Mesenchymal stem cell (in vitro differentiated cells and primary cell): ENCODE measurements around the gene NEURL3.
A peak's percentile ranks its signal among the peaks of the same experiment; 100 is the strongest.

ENCODE experiments used
- DNase-seq: peaks from one replicate; pipeline ENCODE4 v3.0.0-alpha.2; 2013
- H2AFZ ChIP-seq: one replicate; pipeline ENCODE4 v1.6.1; 2013; ENCODE audit warnings: low read depth, mild to moderate bottlenecking, control low read depth, inconsistent platforms, low read length, moderate library complexity
- H2AK5ac ChIP-seq: 2 replicates; pipeline ENCODE4 v1.6.1; 2013; ENCODE audit warnings: low read length, moderate library complexity, mild to moderate bottlenecking, inconsistent platforms; ENCODE audit not compliant: severe bottlenecking
- H2BK120ac ChIP-seq: one replicate; pipeline ENCODE4 v1.6.1; 2013; ENCODE audit warnings: low read depth, mild to moderate bottlenecking, inconsistent platforms, low read length, moderate library complexity
- H2BK12ac ChIP-seq, 2 experiments: one replicate each; pipeline ENCODE4 v1.6.1; 2013; ENCODE audit warnings: inconsistent platforms in 2 of 2, low read length in 2 of 2, mild to moderate bottlenecking in 2 of 2, moderate library complexity in 2 of 2, control low read depth in 1 of 2
- H2BK15ac ChIP-seq: one replicate; pipeline ENCODE4 v1.6.1; 2013; ENCODE audit warnings: mild to moderate bottlenecking, low read depth, inconsistent platforms; ENCODE audit not compliant: poor library complexity, severe bottlenecking
- H2BK5ac ChIP-seq: 2 replicates; pipeline ENCODE4 v1.6.1; 2013; ENCODE audit warnings: low read depth, mild to moderate bottlenecking, low read length, control low read depth, inconsistent platforms; ENCODE audit not compliant: poor library complexity, severe bottlenecking
- H3K14ac ChIP-seq, 2 experiments: one replicate each; pipeline ENCODE4 v1.6.1; 2013; ENCODE audit warnings: inconsistent platforms in 2 of 2, low read length in 2 of 2, control low read depth in 1 of 2, mild to moderate bottlenecking in 1 of 2, moderate library complexity in 1 of 2
- H3K18ac ChIP-seq, 2 experiments: one replicate each; pipeline ENCODE4 v1.6.1; 2013; ENCODE audit warnings: inconsistent platforms in 2 of 2, low read length in 2 of 2, control low read depth in 1 of 2, low read depth in 1 of 2, mild to moderate bottlenecking in 1 of 2
- H3K23ac ChIP-seq, 2 experiments: one replicate each; pipeline ENCODE4 v1.6.1; 2013; ENCODE audit warnings: inconsistent platforms in 2 of 2, low read length in 2 of 2, mild to moderate bottlenecking in 2 of 2, moderate library complexity in 2 of 2, control low read depth in 1 of 2
- H3K27ac ChIP-seq: 2 replicates; pipeline ENCODE4 v1.5.1; 2013; ENCODE audit warnings: mild to moderate bottlenecking, moderate library complexity, low read length, control low read depth, inconsistent platforms; ENCODE audit not compliant: poor library complexity, severe bottlenecking
- H3K27me3 ChIP-seq, 2 experiments: 2 replicates each; pipeline versions ENCODE4 v1.6.1 to v1.7.0; 2013; ENCODE audit warnings: low read length in 2 of 2, mild to moderate bottlenecking in 2 of 2, moderate library complexity in 2 of 2, control low read depth in 1 of 2, inconsistent platforms in 1 of 2; ENCODE audit not compliant: control insufficient read depth in 1 of 2, insufficient read depth in 1 of 2
- H3K36me3 ChIP-seq, 2 experiments: 2 replicates each; pipeline versions ENCODE4 v1.6.1 to v1.7.0; 2013; ENCODE audit warnings: low read length in 2 of 2, control low read depth in 1 of 2, inconsistent platforms in 1 of 2, low read depth in 1 of 2, mild to moderate bottlenecking in 1 of 2; ENCODE audit not compliant: insufficient read depth in 2 of 2, control insufficient read depth in 1 of 2
- H3K4ac ChIP-seq, 2 experiments: one replicate each; pipeline ENCODE4 v1.6.1; 2013; ENCODE audit warnings: inconsistent platforms in 2 of 2, low read length in 2 of 2, mild to moderate bottlenecking in 2 of 2, moderate library complexity in 2 of 2, control low read depth in 1 of 2, low read depth in 1 of 2
- H3K4me1 ChIP-seq: 2 replicates; pipeline ENCODE4 v1.6.1; 2013; ENCODE audit warnings: low read depth, low read length, control low read depth; ENCODE audit not compliant: control insufficient read depth, insufficient read depth
- H3K4me2 ChIP-seq: 2 replicates; pipeline ENCODE4 v1.6.1; 2013; ENCODE audit warnings: low read length, mild to moderate bottlenecking, inconsistent platforms; ENCODE audit not compliant: poor library complexity, severe bottlenecking
- H3K4me3 ChIP-seq, 2 experiments: 2 replicates each; pipeline versions ENCODE4 v1.5.1 to v1.7.0; 2013; ENCODE audit warnings: low read length in 2 of 2, mild to moderate bottlenecking in 2 of 2, control low read depth in 1 of 2, low read depth in 1 of 2; ENCODE audit not compliant: insufficient read depth in 1 of 2
- H3K79me1 ChIP-seq: replicated peaks from 2 replicates; pipeline ENCODE4 v1.6.1; 2013; ENCODE audit warnings: mild to moderate bottlenecking, control low read depth, low read length, inconsistent platforms; ENCODE audit not compliant: poor library complexity, severe bottlenecking
- H3K9ac ChIP-seq: 2 replicates; pipeline ENCODE4 v1.7.0; 2013; ENCODE audit warnings: mild to moderate bottlenecking, low read length, moderate library complexity
- H3K9me3 ChIP-seq: 2 replicates; pipeline ENCODE4 v1.7.0; 2013; ENCODE audit warnings: mild to moderate bottlenecking, low read length; ENCODE audit not compliant: control insufficient read depth
- H4K8ac ChIP-seq: one replicate; pipeline ENCODE4 v1.6.1; 2013; ENCODE audit warnings: inconsistent platforms, mild to moderate bottlenecking, low read length, moderate library complexity
- H4K91ac ChIP-seq: one replicate; pipeline ENCODE4 v1.6.1; 2013; ENCODE audit warnings: mild to moderate bottlenecking, low read length, inconsistent platforms
- WGBS: methylation state at CpG from one replicate; pipeline ENCODE4 v1.1.7; 2013; ENCODE audit warnings: mixed read lengths; 5-methylcytosine and 5-hydroxymethylcytosine counted together

NEURL3 gene

GRCh38 chr2:96537066-96537733, 32.0 kb upstream of the NEURL3 start:
- H3K36me3 ChIP-seq, result peaks cover 0 to 2% of the 10 kb centered on the region in 2 experiments
- H3K18ac ChIP-seq, result peak overlapping the region; percentile 66 to 70
- H3K14ac ChIP-seq, result peak overlapping the region in 1 of 2 experiments; percentile 93
- under 1% methylated on average over 59 of the region's 61 CpGs for WGBS
- peak overlapping the region; percentile 94 for H3K4me2 ChIP-seq
- peak; percentile 69 for DNase-seq
- peak overlapping the region; percentile 20 for H4K8ac ChIP-seq
- peak overlapping the region; percentile 76 to 86 for H3K4me3 ChIP-seq
- peaks cover 32% of the 10 kb centered on the region for H3K79me1 ChIP-seq
- no peak overlapping the region for H4K91ac ChIP-seq
- no peak overlapping the region for H2AK5ac ChIP-seq
- no peaks in the 10 kb centered on the region for H3K27me3 ChIP-seq
- H3K23ac ChIP-seq, result peak overlapping the region in 1 of 2 experiments; percentile 74
- H3K9ac ChIP-seq, result peak overlapping the region; percentile 84
- peak overlapping the region; percentile 77 for H2AFZ ChIP-seq
- no peaks in the 10 kb centered on the region for H3K9me3 ChIP-seq
- H3K27ac ChIP-seq, result no peak overlapping the region
- H2BK12ac ChIP-seq, result no peak overlapping the region
- H2BK15ac ChIP-seq, result peak overlapping the region; percentile 34
- peak overlapping the region; percentile 26 for H2BK5ac ChIP-seq
- peaks cover 35% of the 10 kb centered on the region for H3K4me1 ChIP-seq
- no peak overlapping the region for H3K4ac ChIP-seq
- peak overlapping the region; percentile 24 for H2BK120ac ChIP-seq

GRCh38 chr2:96536445-96537065, 31.4 kb upstream of the NEURL3 start, which contains the start of gene ARID5A:
TSS of gene ARID5A (plus strand) at chr2:96536752. CDS start at chr2:96536827, 75 bp downstream.
- Histone ChIP-seq H3K9me3 (no peaks in the 10 kb centered on the region), H2BK120ac (peak within 1 kb of the TSS; percentile 24), H4K8ac (peak within 1 kb of the TSS; percentile 20), H3K4me3 (peak within 1 kb of the TSS; percentile 76 to 86), H3K4me2 (peak within 1 kb of the TSS; percentile 94), H3K27ac (no peak within 1 kb of the TSS), H2BK5ac (peak within 1 kb of the TSS; percentile 26), H3K23ac (peak within 1 kb of the TSS in 1 of 2 experiments; percentile 91), H4K91ac (peak within 1 kb of the TSS; percentile 10), H3K14ac (peak within 1 kb of the TSS in 1 of 2 experiments; percentile 93), H3K27me3 (no peaks in the 10 kb centered on the region), H2BK15ac (peak within 1 kb of the TSS; percentile 34), H3K36me3 (no peaks in the 10 kb centered on the region), H3K4ac (no peak within 1 kb of the TSS), H3K9ac (peak within 1 kb of the TSS; percentile 84), H3K79me1 (peaks cover 27% of the 10 kb centered on the region), H2AFZ (peak within 1 kb of the TSS; percentile 77), H3K18ac (peak within 1 kb of the TSS; percentile 66 to 70), H2AK5ac (no peak within 1 kb of the TSS), H3K4me1 (peaks cover 39% of the 10 kb centered on the region), H2BK12ac (peak within 1 kb of the TSS in 1 of 2 experiments; percentile 32)
- 2% methylated on average over 42 of the region's 69 CpGs for WGBS
- DNase-seq, result peak; percentile 91

GRCh38 chr2:96535331-96535730, 30.2 kb upstream of the NEURL3 start:
- Histone ChIP-seq H3K4me2 (no peak overlapping the region), H3K14ac (no peak overlapping the region), H2AK5ac (no peak overlapping the region), H3K4me1 (peaks cover 49% of the 10 kb centered on the region), H3K36me3 (no peaks in the 10 kb centered on the region), H4K8ac (no peak overlapping the region), H2BK5ac (no peak overlapping the region), H3K23ac (no peak overlapping the region), H2BK12ac (no peak overlapping the region), H2AFZ (no peak overlapping the region), H2BK15ac (no peak overlapping the region), H3K18ac (no peak overlapping the region), H3K9ac (no peak overlapping the region), H3K27ac (no peak overlapping the region), H3K27me3 (no peaks in the 10 kb centered on the region), H3K4me3 (no peak overlapping the region), H4K91ac (no peak overlapping the region), H3K4ac (no peak overlapping the region), H2BK120ac (no peak overlapping the region), H3K9me3 (no peaks in the 10 kb centered on the region), H3K79me1 (peaks cover 26% of the 10 kb centered on the region)
- no peak for DNase-seq
- WGBS, result 81% methylated on average over 3 of the region's 4 CpGs

GRCh38 chr2:96534701-96535181, 29.6 kb upstream of the NEURL3 start:
- DNase-seq, result no peak
- Histone ChIP-seq H3K79me1 (peaks cover 22% of the 10 kb centered on the region), H3K4me1 (peaks cover 53% of the 10 kb centered on the region), H3K9me3 (no peaks in the 10 kb centered on the region), H3K23ac (no peak overlapping the region), H3K4me2 (no peak overlapping the region), H3K18ac (no peak overlapping the region), H3K9ac (no peak overlapping the region), H3K27me3 (no peaks in the 10 kb centered on the region), H3K4me3 (no peak overlapping the region), H4K91ac (no peak overlapping the region), H2AK5ac (no peak overlapping the region), H3K36me3 (no peaks in the 10 kb centered on the region), H4K8ac (no peak overlapping the region), H2BK120ac (no peak overlapping the region), H3K27ac (no peak overlapping the region), H3K14ac (no peak overlapping the region), H2BK5ac (no peak overlapping the region), H2BK15ac (no peak overlapping the region), H3K4ac (no peak overlapping the region), H2AFZ (no peak overlapping the region), H2BK12ac (no peak overlapping the region)
- WGBS, result 50% methylated on average over 5 of the region's 5 CpGs
